ENCODE measurements around the gene KLK12.

Gene KLK12

GRCh38 chr19:50998686-50999085, 36.1 kb downstream of the KLK12 start (continued):
- TF ChIP-seq, protein P1, sequence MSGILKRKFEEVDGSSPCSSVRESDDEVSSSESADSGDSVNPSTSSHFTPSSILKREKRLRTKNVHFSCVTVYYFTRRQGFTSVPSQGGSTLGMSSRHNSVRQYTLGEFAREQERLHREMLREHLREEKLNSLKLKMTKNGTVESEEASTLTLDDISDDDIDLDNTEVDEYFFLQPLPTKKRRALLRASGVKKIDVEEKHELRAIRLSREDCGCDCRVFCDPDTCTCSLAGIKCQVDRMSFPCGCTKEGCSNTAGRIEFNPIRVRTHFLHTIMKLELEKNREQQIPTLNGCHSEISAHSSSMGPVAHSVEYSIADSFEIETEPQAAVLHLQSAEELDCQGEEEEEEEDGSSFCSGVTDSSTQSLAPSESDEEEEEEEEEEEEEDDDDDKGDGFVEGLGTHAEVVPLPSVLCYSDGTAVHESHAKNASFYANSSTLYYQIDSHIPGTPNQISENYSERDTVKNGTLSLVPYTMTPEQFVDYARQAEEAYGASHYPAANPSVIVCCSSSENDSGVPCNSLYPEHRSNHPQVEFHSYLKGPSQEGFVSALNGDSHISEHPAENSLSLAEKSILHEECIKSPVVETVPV (CRISPR knock-in tag; IDR thresholded peaks at IDR 0.05), result no peak
- no peak for TF ChIP-seq ZFP30 (CRISPR knock-in tag; IDR thresholded peaks at IDR 0.05)
- TF ChIP-seq ZNF70 (CRISPR knock-in tag; IDR thresholded peaks at IDR 0.05), result no peak

DNA sequence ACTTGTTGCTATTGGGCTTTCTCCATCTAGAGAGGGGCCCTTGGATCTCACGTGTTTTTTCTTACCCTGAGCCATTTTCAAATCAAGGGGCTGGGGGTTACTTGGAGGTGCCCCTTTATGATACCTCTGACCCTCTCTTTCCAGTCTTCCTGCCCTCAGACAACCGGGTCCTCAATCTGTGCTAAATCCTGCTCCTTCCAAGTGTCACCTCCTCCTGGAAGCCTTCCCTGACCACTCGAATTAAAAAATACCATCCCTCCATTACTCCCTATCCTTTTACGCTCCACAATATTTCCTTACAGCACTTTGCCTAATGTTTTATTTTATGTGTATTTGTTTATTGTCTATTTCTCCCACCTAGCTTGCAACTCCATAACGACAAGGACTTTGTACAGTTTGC, 36.7 kb downstream of the KLK12 start:
- TF ChIP-seq TOX (CRISPR knock-in tag; IDR thresholded peaks at IDR 0.05; ENCODE audit: borderline replicate concordance) (no peak), CSDC2 (CRISPR knock-in tag; IDR thresholded peaks at IDR 0.05) (no peak), ZNF70 (CRISPR knock-in tag; IDR thresholded peaks at IDR 0.05) (no peak), CREB5 (CRISPR knock-in tag; IDR thresholded peaks at IDR 0.05; ENCODE audit: low read depth) (no peak), ZNF8 (CRISPR knock-in tag; IDR thresholded peaks at IDR 0.05) (no peak), ZFP30 (CRISPR knock-in tag; IDR thresholded peaks at IDR 0.05) (no peak)
- ATAC-seq, result no peak

DNA sequence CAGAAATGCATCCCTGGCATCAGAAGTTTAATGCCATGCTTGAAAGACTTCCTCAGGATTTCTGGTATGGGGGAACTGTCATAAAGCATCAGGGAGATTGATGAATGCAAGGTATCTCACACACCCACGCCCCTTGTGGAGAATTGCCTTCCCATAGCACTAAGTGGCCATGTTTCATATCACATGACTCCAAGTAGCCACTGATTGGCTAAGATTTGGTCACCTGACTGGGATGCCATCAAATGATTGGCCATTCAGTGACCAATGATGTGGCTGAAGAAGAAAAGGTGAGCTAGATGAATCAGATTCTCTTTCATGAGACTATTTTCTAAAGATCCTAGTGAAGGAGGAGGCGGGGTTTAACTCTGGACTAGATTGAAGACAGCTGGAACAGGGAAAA, 40.7 kb downstream of the KLK12 start:
- no peak for ATAC-seq
- TF ChIP-seq RARB (CRISPR knock-in tag; IDR thresholded peaks at IDR 0.05) (no peak), PPARA (CRISPR knock-in tag; IDR thresholded peaks at IDR 0.05; ENCODE audit: borderline replicate concordance) (no peak)
- TF ChIP-seq, protein P2, sequence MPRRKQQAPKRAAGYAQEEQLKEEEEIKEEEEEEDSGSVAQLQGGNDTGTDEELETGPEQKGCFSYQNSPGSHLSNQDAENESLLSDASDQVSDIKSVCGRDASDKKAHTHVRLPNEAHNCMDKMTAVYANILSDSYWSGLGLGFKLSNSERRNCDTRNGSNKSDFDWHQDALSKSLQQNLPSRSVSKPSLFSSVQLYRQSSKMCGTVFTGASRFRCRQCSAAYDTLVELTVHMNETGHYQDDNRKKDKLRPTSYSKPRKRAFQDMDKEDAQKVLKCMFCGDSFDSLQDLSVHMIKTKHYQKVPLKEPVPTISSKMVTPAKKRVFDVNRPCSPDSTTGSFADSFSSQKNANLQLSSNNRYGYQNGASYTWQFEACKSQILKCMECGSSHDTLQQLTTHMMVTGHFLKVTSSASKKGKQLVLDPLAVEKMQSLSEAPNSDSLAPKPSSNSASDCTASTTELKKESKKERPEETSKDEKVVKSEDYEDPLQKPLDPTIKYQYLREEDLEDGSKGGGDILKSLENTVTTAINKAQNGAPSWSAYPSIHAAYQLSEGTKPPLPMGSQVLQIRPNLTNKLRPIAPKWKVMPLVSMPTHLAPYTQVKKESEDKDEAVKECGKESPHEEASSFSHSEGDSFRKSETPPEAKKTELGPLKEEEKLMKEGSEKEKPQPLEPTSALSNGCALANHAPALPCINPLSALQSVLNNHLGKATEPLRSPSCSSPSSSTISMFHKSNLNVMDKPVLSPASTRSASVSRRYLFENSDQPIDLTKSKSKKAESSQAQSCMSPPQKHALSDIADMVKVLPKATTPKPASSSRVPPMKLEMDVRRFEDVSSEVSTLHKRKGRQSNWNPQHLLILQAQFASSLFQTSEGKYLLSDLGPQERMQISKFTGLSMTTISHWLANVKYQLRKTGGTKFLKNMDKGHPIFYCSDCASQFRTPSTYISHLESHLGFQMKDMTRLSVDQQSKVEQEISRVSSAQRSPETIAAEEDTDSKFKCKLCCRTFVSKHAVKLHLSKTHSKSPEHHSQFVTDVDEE (CRISPR knock-in tag; IDR thresholded peaks at IDR 0.05), result no peak

DNA sequence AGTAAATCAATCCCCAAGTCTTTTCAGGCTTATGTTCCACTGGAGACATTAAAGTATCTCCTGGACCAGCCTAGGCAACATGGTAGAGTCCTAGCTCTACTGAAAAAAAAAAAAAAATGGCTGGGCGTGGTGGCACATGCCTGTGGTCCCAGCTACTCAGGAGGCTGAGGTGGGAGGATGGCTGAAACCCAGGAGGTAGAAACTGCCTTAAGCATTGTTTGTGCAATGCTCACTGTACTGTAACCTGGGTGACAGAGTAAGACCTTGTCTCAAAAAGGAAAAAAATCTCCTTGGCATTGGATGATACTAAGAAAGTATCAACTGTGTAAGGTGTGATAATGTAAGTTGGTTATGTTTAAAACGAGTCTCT, 42.2 kb downstream of the KLK12 start:
- TF ChIP-seq OSR1 (CRISPR knock-in tag; IDR thresholded peaks at IDR 0.05) (no peak), ZFP30 (CRISPR knock-in tag; IDR thresholded peaks at IDR 0.05) (no peak), ZC3H10 (CRISPR knock-in tag; IDR thresholded peaks at IDR 0.05) (no peak), ISL1 (CRISPR knock-in tag; IDR thresholded peaks at IDR 0.05) (no peak), ARNTL (CRISPR knock-in tag; IDR thresholded peaks at IDR 0.05; ENCODE audit: borderline replicate concordance, low read depth) (no peak), TOX (CRISPR knock-in tag; IDR thresholded peaks at IDR 0.05; ENCODE audit: borderline replicate concordance) (no peak), CREB5 (CRISPR knock-in tag; IDR thresholded peaks at IDR 0.05; ENCODE audit: low read depth) (no peak), TCF4 (CRISPR knock-in tag; IDR thresholded peaks at IDR 0.05; ENCODE audit: borderline replicate concordance) (no peak), PPARA (CRISPR knock-in tag; IDR thresholded peaks at IDR 0.05; ENCODE audit: borderline replicate concordance) (no peak), ESRRG (CRISPR knock-in tag; IDR thresholded peaks at IDR 0.05) (no peak), ZNF70 (CRISPR knock-in tag; IDR thresholded peaks at IDR 0.05) (no peak), ZNF8 (CRISPR knock-in tag; IDR thresholded peaks at IDR 0.05) (no peak), BACH2 (CRISPR knock-in tag; IDR thresholded peaks at IDR 0.05; ENCODE audit: borderline replicate concordance) (no peak), ZFP3 (CRISPR knock-in tag; IDR thresholded peaks at IDR 0.05) (no peak), RARB (CRISPR knock-in tag; IDR thresholded peaks at IDR 0.05) (no peak)
- TF ChIP-seq, protein P3, sequence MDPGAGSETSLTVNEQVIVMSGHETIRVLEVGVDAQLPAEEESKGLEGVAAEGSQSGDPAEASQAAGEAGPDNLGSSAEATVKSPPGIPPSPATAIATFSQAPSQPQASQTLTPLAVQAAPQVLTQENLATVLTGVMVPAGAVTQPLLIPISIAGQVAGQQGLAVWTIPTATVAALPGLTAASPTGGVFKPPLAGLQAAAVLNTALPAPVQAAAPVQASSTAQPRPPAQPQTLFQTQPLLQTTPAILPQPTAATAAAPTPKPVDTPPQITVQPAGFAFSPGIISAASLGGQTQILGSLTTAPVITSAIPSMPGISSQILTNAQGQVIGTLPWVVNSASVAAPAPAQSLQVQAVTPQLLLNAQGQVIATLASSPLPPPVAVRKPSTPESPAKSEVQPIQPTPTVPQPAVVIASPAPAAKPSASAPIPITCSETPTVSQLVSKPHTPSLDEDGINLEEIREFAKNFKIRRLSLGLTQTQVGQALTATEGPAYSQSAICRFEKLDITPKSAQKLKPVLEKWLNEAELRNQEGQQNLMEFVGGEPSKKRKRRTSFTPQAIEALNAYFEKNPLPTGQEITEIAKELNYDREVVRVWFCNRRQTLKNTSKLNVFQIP (CRISPR knock-in tag; IDR thresholded peaks at IDR 0.05; ENCODE audit: borderline replicate concordance, low read depth), result no peak
- TF ChIP-seq, protein P1 (CRISPR knock-in tag; IDR thresholded peaks at IDR 0.05), result no peak
- TF ChIP-seq, protein P4, sequence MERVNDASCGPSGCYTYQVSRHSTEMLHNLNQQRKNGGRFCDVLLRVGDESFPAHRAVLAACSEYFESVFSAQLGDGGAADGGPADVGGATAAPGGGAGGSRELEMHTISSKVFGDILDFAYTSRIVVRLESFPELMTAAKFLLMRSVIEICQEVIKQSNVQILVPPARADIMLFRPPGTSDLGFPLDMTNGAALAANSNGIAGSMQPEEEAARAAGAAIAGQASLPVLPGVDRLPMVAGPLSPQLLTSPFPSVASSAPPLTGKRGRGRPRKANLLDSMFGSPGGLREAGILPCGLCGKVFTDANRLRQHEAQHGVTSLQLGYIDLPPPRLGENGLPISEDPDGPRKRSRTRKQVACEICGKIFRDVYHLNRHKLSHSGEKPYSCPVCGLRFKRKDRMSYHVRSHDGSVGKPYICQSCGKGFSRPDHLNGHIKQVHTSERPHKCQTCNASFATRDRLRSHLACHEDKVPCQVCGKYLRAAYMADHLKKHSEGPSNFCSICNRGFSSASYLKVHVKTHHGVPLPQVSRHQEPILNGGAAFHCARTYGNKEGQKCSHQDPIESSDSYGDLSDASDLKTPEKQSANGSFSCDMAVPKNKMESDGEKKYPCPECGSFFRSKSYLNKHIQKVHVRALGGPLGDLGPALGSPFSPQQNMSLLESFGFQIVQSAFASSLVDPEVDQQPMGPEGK (CRISPR knock-in tag; IDR thresholded peaks at IDR 0.05; ENCODE audit: borderline replicate concordance), result no peak
- TF ChIP-seq, protein P2 (CRISPR knock-in tag; IDR thresholded peaks at IDR 0.05), result no peak
- ATAC-seq, result no peak
